Fibroblast of lung (primary cell): ENCODE data around the gene PICALM. TPM values are rescaled to one million over a fixed set of nuclear protein-coding genes. Genes with fewer than 3 reads are reported as not detected.

Experiments used
- DNase-seq, 2 donors: peaks; one replicate each; pipeline versions ENCODE4 v3.0.0 to v3.0.0-alpha.2; 2010; ENCODE audit warnings: low read depth in 2 of 2
- H2AFZ ChIP-seq: 2 replicates; pipeline ENCODE4 v1.5.1; 2012; ENCODE audit warnings: low read length, control low read depth, inconsistent platforms
- H3K27ac ChIP-seq: 2 replicates; pipeline ENCODE4 v1.5.1; 2011; ENCODE audit warnings: low read length, control low read depth; ENCODE audit not compliant: insufficient read depth
- H3K27me3 ChIP-seq: 2 replicates; pipeline ENCODE4 v1.5.1; 2011; ENCODE audit warnings: mild to moderate bottlenecking, low read length; ENCODE audit not compliant: control insufficient read depth, insufficient read depth
- H3K36me3 ChIP-seq: 2 replicates; pipeline ENCODE4 v1.5.1; 2011; ENCODE audit warnings: low read length; ENCODE audit not compliant: control insufficient read depth, insufficient read depth
- H3K4me1 ChIP-seq: 2 replicates; pipeline ENCODE4 v1.5.1; 2011; ENCODE audit warnings: low read length; ENCODE audit not compliant: control insufficient read depth, insufficient read depth; ENCODE audit errors: extremely low read depth
- H3K4me2 ChIP-seq: 2 replicates; pipeline ENCODE4 v1.5.1; 2011; ENCODE audit warnings: low read length, control low read depth; ENCODE audit not compliant: insufficient read depth; ENCODE audit errors: extremely low read depth
- H3K4me3 ChIP-seq, 4 experiments: fragments of 200-600 bp in 1 of 4; sonication (generic) in 1 of 4; replicated peaks in 1 of 4; 2 replicates each; pipeline ENCODE4 v1.5.1; 2011 to 2016; ENCODE audit warnings: low read length in 4 of 4, low read depth in 3 of 4, mild to moderate bottlenecking in 3 of 4, control low read depth in 2 of 4, inconsistent platforms in 1 of 4, mixed read lengths in 1 of 4; ENCODE audit not compliant: insufficient read depth in 1 of 4; ENCODE audit errors: control extremely low read depth in 1 of 4
- H3K79me2 ChIP-seq: 2 replicates; pipeline ENCODE4 v1.5.1; 2012; ENCODE audit warnings: mild to moderate bottlenecking, low read length, inconsistent platforms; ENCODE audit not compliant: control insufficient read depth, insufficient read depth
- H3K9ac ChIP-seq: 2 replicates; pipeline ENCODE4 v1.5.1; 2011; ENCODE audit warnings: mild to moderate bottlenecking, low read length, control low read depth; ENCODE audit not compliant: insufficient read depth
- H3K9me3 ChIP-seq: 2 replicates; pipeline ENCODE4 v1.5.1; 2012; ENCODE audit warnings: low read depth, low read length; ENCODE audit not compliant: control insufficient read depth, insufficient read depth
- H4K20me1 ChIP-seq: 2 replicates; pipeline ENCODE4 v1.5.1; 2011; ENCODE audit warnings: low read length; ENCODE audit not compliant: control insufficient read depth, insufficient read depth; ENCODE audit errors: extremely low read depth
- EZH2 ChIP-seq: IDR thresholded peaks from 2 replicates; pipeline ENCODE4 v1.5.1; 2012; ENCODE audit warnings: low read length, control low read depth, mild to moderate bottlenecking; ENCODE audit errors: missing control alignments
- polyA plus RNA-seq, 2 donors: library from polyadenylated mRNA; depleted of rRNA in 1 of 2; stranded (reverse) in 1 of 2; unstranded in 1 of 2; fragments of >200 nt; gene quantifications; 2 replicates each; pipeline ENCODE4 v1.2.1, GENCODE V29; 2011 to 2012; ENCODE audit warnings: missing spikeins in 1 of 2
- total RNA-seq: library from RNA; depleted of rRNA; stranded (reverse); fragments of >200 nt; gene quantifications from 2 replicates; pipeline ENCODE4 v1.2.1, GENCODE V29; 2014
- TF ChIP-seq, protein P1 (sequence below), 2 donors: IDR thresholded peaks in 1 of 2; conservative IDR thresholded peaks in 1 of 2; 1 replicate in 1 of 2; 2 replicates in 1 of 2; pipeline ENCODE4 v1.5.1; 2011 to 2012; ENCODE audit warnings: low read length in 2 of 2, control low read depth in 1 of 2, inconsistent platforms in 1 of 2, low read depth in 1 of 2, mild to moderate bottlenecking in 1 of 2

PICALM gene
- total and polyA plus RNA-seq, 2 donors (not counting 1 experiment from before 2014, with no cell fraction given), result 291 to 322 TPM

DNA sequence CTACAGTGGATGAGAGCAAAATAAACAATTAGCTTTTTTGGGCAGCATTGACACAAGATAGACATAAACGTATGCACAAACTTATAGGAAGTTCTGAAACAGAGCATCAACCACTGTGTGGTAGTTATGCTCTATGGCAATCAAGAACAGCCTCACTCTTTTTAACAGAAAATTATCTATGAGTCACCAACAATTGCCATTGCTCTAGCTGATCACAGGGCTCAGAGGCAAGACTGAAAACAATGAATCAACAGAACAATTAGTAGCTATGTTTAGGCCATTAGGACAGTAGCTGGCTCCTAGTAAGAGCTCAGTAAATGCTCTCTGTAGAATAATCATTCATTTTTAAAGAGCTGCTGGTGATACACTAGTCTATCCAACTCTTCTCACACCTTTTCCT lies 34.9 kb upstream of the PICALM start:
- Histone ChIP-seq H3K4me1 (no peaks in the 10 kb centered on the region), H3K36me3 (no peaks in the 10 kb centered on the region), H3K27me3 (no peaks in the 10 kb centered on the region), H4K20me1 (no peaks in the 10 kb centered on the region), H3K4me2 (no peak overlapping the region), H3K4me3 (no peak overlapping the region), H3K9ac (no peak overlapping the region), H3K27ac (no peak overlapping the region), H3K9me3 (no peaks in the 10 kb centered on the region), H3K79me2 (no peaks in the 10 kb centered on the region), H2AFZ (no peak overlapping the region)
- TF ChIP-seq EZH2, result no peak
- TF ChIP-seq, protein P1, sequence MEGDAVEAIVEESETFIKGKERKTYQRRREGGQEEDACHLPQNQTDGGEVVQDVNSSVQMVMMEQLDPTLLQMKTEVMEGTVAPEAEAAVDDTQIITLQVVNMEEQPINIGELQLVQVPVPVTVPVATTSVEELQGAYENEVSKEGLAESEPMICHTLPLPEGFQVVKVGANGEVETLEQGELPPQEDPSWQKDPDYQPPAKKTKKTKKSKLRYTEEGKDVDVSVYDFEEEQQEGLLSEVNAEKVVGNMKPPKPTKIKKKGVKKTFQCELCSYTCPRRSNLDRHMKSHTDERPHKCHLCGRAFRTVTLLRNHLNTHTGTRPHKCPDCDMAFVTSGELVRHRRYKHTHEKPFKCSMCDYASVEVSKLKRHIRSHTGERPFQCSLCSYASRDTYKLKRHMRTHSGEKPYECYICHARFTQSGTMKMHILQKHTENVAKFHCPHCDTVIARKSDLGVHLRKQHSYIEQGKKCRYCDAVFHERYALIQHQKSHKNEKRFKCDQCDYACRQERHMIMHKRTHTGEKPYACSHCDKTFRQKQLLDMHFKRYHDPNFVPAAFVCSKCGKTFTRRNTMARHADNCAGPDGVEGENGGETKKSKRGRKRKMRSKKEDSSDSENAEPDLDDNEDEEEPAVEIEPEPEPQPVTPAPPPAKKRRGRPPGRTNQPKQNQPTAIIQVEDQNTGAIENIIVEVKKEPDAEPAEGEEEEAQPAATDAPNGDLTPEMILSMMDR (conservative IDR thresholded peaks at IDR 0.05 in 1 of 2, IDR thresholded peaks at IDR 0.05 in 1 of 2; ENCODE audit: low read depth in 1 of 2, low read length in 2 of 2), result no peak
- peak in 1 of 2 donors; percentile 52 for DNase-seq

DNA sequence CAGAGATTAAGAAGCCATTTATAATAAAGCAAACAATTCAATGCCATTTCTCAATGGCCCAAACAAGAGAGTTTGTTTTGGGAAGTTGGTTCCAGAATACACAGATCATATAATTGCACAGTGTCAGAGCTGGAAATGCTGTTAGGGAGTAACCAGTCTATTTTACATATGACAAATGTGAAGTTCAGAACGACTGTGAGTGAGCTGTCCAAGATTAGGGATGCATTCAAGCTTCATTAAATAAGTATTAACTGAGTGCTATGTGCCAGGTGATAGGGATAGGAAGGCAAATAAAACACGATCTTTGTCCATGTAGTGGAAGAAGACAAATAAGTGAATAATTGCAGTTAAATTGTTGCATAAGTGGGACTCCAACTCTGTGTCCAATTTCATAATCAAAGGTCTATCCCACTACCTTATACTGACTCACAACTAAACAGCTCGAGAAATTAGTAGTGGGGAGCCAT lies 33.1 kb upstream of the PICALM start:
- H3K4me2 ChIP-seq, result no peak overlapping the region
- H4K20me1 ChIP-seq, result no peaks in the 10 kb centered on the region
- no peak overlapping the region for H2AFZ ChIP-seq
- no peaks in the 10 kb centered on the region for H3K27me3 ChIP-seq
- peak in 1 of 2 donors; percentile 65 for DNase-seq
- H3K9ac ChIP-seq, result no peak overlapping the region
- no peaks in the 10 kb centered on the region for H3K4me1 ChIP-seq
- TF ChIP-seq, protein P1 (conservative IDR thresholded peaks at IDR 0.05 in 1 of 2, IDR thresholded peaks at IDR 0.05 in 1 of 2; ENCODE audit: low read depth in 1 of 2, low read length in 2 of 2), result no peak
- no peak for TF ChIP-seq EZH2
- no peak overlapping the region for H3K4me3 ChIP-seq
- no peak overlapping the region for H3K27ac ChIP-seq
- H3K36me3 ChIP-seq, result no peaks in the 10 kb centered on the region
- H3K79me2 ChIP-seq, result no peaks in the 10 kb centered on the region
- no peaks in the 10 kb centered on the region for H3K9me3 ChIP-seq

DNA sequence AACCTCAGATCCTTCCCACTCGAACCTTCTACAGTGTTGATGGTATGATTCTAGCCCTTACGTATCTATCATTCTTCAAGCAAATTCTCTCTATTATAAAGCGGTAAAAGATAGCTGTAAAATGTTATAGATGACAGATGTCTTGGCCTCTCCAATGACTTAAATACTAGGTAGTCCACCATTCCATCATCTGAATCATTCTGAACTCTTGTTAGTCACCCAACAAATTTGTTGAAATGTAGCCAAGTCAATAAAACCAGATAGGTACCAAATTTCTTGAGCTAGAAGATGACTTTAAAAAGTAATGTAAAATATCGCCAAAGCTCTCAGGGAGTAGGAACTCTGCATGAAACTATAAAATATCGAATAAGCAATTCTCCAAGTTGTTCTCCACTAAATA lies 32.6 kb upstream of the PICALM start:
- Histone ChIP-seq H3K27ac (no peak overlapping the region), H3K79me2 (no peaks in the 10 kb centered on the region), H3K4me3 (no peak overlapping the region), H3K4me1 (no peaks in the 10 kb centered on the region), H3K4me2 (no peak overlapping the region), H3K9ac (no peak overlapping the region), H4K20me1 (no peaks in the 10 kb centered on the region), H2AFZ (no peak overlapping the region), H3K36me3 (no peaks in the 10 kb centered on the region), H3K9me3 (no peaks in the 10 kb centered on the region), H3K27me3 (no peaks in the 10 kb centered on the region)
- DNase-seq, result peak in 1 of 2 donors; percentile 82
- TF ChIP-seq, protein P1 (conservative IDR thresholded peaks at IDR 0.05 in 1 of 2, IDR thresholded peaks at IDR 0.05 in 1 of 2; ENCODE audit: low read depth in 1 of 2, low read length in 2 of 2), result no peak
- no peak for TF ChIP-seq EZH2
